Tibial nerve (tissue), 4 donors: ENCODE measurements around the gene FGB.

Source experiments
- CTCF ChIP-seq, 5 experiments: fragments of 200-600 bp in 3 of 5; fragments of 450-650 bp in 2 of 5; sonication (generic) in 3 of 5; IDR thresholded peaks; one replicate each; pipeline ENCODE4 v1.5.1; 2016 to 2019; ENCODE audit warnings: antibody characterized with exemption in 5 of 5, mild to moderate bottlenecking in 3 of 5, moderate library complexity in 2 of 5
- EP300 ChIP-seq, 2 donors: sonication (generic); formaldehyde crosslinking; IDR thresholded peaks; one replicate each; pipeline ENCODE4 v1.6.1; 2017; ENCODE audit warnings: antibody characterized with exemption in 2 of 2, mild to moderate bottlenecking in 1 of 2

DNA sequence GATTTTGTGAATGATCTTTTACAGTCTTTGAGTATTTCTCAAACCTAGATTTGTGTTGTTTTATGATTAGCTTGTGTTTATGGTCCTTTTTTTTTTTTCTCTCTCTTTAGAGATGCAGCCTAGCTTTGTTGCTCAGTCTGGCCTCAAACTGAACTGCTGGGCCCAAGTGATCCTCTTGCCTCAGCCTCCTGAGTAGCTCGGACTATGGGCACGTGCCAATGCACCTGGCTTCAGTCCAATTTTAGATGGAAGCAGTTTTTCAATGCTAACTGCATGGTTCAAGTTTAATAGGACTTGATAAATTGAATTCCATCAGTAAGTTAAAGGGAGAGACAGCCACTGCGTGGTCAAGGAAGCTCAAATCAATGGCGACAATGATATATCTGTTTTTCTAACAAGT, 53.5 kb downstream of the FGB start:
- TF ChIP-seq CTCF (IDR thresholded peaks at IDR 0.05): no peak
- TF ChIP-seq EP300 (IDR thresholded peaks at IDR 0.05): no peak
